Neural cell (in vitro differentiated cells): Measurements from ENCODE around the gene SORCS1.

Experiments used
- EP300 ChIP-seq: fragments of 450-650 bp; conservative IDR thresholded peaks from 2 replicates; pipeline ENCODE4 v1.6.1; 2014; ENCODE audit warnings: antibody characterized with exemption, mild to moderate bottlenecking, moderate library complexity; ENCODE audit not compliant: poor library complexity, severe bottlenecking
- EZH2 ChIP-seq: fragments of 200-600, 300-800 bp; shearing (Covaris generic), sonication (generic); IDR thresholded peaks from 2 replicates; pipeline ENCODE4 v1.6.1; 2014; ENCODE audit warnings: antibody characterized with exemption, low read length, borderline replicate concordance, mild to moderate bottlenecking; ENCODE audit not compliant: insufficient read depth, poor library complexity, severe bottlenecking
- POLR2AphosphoS5 ChIP-seq: IDR thresholded peaks from 2 replicates; pipeline ENCODE4 v1.6.1; 2012
- RAD21 ChIP-seq: fragments of 450-650 bp; conservative IDR thresholded peaks from 2 replicates; pipeline ENCODE4 v1.6.1; 2014; ENCODE audit warnings: antibody characterized with exemption, mild to moderate bottlenecking, moderate library complexity
- SMC3 ChIP-seq: fragments of 450-650 bp; conservative IDR thresholded peaks from 2 replicates; pipeline ENCODE4 v1.6.1; 2014; ENCODE audit warnings: antibody characterized with exemption, mild to moderate bottlenecking, moderate library complexity; ENCODE audit not compliant: poor library complexity
- TAF1 ChIP-seq: IDR thresholded peaks from 2 replicates; pipeline ENCODE4 v1.6.1; 2012; ENCODE audit warnings: low read depth
- TF ChIP-seq, protein P1 (sequence below): fragments of 450-650 bp; IDR thresholded peaks from 2 replicates; pipeline ENCODE4 v1.5.1; 2014; ENCODE audit warnings: antibody characterized with exemption, mild to moderate bottlenecking, moderate library complexity; ENCODE audit not compliant: poor library complexity, severe bottlenecking

DNA sequence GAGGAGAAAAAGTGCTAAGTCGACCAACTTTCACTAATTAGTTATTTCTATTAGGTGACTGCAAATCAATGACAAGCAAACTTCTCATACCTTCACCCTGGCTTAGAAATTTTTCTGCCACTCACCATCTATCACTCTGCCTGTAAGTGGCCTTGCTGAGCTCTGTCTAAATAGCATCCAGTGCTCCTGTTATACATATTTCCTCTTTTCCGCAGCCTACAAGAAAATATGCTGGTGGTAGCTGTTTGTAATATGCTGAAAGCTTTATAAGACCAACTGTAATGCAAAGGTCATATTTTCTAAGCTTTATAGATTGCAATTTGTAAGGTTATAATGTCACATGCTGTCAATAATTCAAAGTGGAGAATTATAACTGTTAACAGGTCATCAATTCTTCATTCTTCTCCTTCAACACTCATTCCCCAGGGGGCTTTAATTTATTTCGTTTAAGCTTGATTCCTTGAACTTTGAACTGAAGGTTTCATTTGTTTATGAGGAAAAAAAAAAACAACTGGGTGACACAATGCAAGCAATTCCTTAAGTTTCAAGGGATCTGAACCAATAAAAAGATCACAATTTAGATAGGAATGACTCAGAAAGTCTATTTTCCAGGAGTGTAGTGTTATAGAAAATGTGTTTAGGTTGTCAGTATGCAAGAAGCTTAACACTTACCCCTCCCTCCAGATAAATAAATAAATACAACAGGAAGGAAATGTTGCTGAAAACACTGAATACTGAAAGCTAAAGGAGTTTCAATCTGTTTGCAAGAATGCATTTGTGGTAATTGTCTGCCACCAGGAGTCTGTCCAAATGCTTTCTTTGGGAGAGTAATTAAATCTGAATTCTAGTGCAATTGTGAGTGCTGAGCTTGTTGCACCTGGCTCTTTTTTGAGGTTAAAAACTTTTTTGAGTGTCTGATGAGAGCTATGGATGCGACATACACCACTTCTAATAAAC, 183.7 kb downstream of the SORCS1 start:
- TF ChIP-seq, protein P1, sequence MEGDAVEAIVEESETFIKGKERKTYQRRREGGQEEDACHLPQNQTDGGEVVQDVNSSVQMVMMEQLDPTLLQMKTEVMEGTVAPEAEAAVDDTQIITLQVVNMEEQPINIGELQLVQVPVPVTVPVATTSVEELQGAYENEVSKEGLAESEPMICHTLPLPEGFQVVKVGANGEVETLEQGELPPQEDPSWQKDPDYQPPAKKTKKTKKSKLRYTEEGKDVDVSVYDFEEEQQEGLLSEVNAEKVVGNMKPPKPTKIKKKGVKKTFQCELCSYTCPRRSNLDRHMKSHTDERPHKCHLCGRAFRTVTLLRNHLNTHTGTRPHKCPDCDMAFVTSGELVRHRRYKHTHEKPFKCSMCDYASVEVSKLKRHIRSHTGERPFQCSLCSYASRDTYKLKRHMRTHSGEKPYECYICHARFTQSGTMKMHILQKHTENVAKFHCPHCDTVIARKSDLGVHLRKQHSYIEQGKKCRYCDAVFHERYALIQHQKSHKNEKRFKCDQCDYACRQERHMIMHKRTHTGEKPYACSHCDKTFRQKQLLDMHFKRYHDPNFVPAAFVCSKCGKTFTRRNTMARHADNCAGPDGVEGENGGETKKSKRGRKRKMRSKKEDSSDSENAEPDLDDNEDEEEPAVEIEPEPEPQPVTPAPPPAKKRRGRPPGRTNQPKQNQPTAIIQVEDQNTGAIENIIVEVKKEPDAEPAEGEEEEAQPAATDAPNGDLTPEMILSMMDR: no peak
- no peak for TF ChIP-seq EZH2
- TF ChIP-seq TAF1: no peak
- peak; percentile 26 for TF ChIP-seq EP300
- no peak for TF ChIP-seq POLR2AphosphoS5
- no peak for TF ChIP-seq RAD21
- TF ChIP-seq SMC3: no peak
